Astrocyte of the spinal cord (primary cell): ENCODE results near the gene MRPS30.
"Not testable (repeated sequence)": the region's sequence is repeated elsewhere in the genome, so short reads cannot be mapped to it uniquely, and the experiment has no call there.

Experiments
- DNase-seq: peaks from one replicate; pipeline ENCODE4 v3.0.0; 2011; ENCODE audit warnings: low read depth, low spot score
- H3K4me3 ChIP-seq: 2 replicates; pipeline ENCODE4 v1.5.1; 2011; ENCODE audit warnings: low read depth, mild to moderate bottlenecking, low read length, moderate library complexity
- in situ Hi-C: cut with HindIII; loops from 2 replicates; pipeline ENCODE4 v1.10.0; 2017; ENCODE audit warnings: low sequenced_read_pairs
- TF ChIP-seq, protein P1 (sequence below): IDR thresholded peaks from 2 replicates; pipeline ENCODE4 v1.5.1; 2012; ENCODE audit warnings: low read depth, mild to moderate bottlenecking, low read length, inconsistent platforms

MRPS30 gene

GRCh38 chr5:44808435-44809214, at the start of gene MRPS30:
MRPS30 (plus strand) TSS chr5:44808947; CDS start chr5:44808963, 16 bp downstream.
- in situ Hi-C loops: no loop called here
- peak within 1 kb of the TSS; percentile 88 for H3K4me3 ChIP-seq
- TF ChIP-seq, protein P1, sequence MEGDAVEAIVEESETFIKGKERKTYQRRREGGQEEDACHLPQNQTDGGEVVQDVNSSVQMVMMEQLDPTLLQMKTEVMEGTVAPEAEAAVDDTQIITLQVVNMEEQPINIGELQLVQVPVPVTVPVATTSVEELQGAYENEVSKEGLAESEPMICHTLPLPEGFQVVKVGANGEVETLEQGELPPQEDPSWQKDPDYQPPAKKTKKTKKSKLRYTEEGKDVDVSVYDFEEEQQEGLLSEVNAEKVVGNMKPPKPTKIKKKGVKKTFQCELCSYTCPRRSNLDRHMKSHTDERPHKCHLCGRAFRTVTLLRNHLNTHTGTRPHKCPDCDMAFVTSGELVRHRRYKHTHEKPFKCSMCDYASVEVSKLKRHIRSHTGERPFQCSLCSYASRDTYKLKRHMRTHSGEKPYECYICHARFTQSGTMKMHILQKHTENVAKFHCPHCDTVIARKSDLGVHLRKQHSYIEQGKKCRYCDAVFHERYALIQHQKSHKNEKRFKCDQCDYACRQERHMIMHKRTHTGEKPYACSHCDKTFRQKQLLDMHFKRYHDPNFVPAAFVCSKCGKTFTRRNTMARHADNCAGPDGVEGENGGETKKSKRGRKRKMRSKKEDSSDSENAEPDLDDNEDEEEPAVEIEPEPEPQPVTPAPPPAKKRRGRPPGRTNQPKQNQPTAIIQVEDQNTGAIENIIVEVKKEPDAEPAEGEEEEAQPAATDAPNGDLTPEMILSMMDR: peak; percentile 60
- peak; percentile 99 for DNase-seq

- TF ChIP-seq, protein P1: no peak
- in situ Hi-C loops: no loop called here
- DNase-seq: no peak
- H3K4me3 ChIP-seq: no peak overlapping the region
Observed at GRCh38 chr5:44769200-44769876, 39.4 kb upstream of the MRPS30 start.

GRCh38 chr5:44769877-44770209, 38.9 kb upstream of the MRPS30 start:
- in situ Hi-C loops: no loop called here
- H3K4me3 ChIP-seq: no peak overlapping the region
- DNase-seq: no peak
- TF ChIP-seq, protein P1: no peak

- in situ Hi-C loops: no loop called here
- TF ChIP-seq, protein P1: no peak
- H3K4me3 ChIP-seq: no peak overlapping the region
- no peak for DNase-seq
Observed at GRCh38 chr5:44770780-44771717, 37.7 kb upstream of the MRPS30 start.

- DNase-seq, H3K4me3 ChIP-seq, in situ Hi-C loops: not testable (repeated sequence)
Observed at GRCh38 chr5:44772397-44772796, 36.4 kb upstream of the MRPS30 start.

DNA sequence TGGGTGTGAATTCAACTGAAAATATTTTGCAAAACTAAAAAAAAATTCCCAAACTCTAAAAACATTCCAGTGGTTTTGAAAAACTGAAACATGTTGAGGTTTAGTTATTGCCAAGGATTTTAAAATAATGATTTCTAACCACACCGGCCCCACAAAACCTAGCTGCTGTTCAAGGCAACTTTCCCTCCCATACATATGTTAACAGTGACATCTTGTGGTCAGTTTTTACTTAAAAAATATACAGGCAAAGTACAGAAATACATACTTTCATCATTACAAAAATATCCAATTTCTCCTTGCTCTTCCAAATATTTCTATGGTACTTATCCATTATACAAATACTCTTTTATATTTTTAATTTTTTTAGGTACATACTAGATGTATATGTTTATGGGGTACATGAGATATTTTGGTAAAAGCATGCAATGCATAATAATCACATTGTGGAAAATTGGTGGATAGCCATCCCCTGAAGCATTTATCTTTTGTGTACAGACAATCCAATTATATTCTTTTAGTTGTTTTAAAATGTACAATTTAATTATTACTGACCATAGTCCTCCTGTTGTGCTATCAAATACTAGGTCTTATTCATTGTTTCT, 34.4 kb upstream of the MRPS30 start:
- TF ChIP-seq, protein P1: peak; percentile 22
- DNase-seq: peak; percentile 62
- in situ Hi-C loops: no loop called here
- H3K4me3 ChIP-seq: no peak overlapping the region
